ENCODE measurements around the gene USHBP1. TPM values are rescaled to one million over a fixed set of nuclear protein-coding genes. Genes with fewer than 3 reads are reported as not detected.

Gene USHBP1
- total and polyA plus RNA-seq, 2 of the 13 experiments (the other 11 are each of a cell fraction or from before 2014, with no cell fraction given): 0.15 to 1.5 TPM

- TF ChIP-seq HOXA3 (CRISPR knock-in tag; IDR thresholded peaks at IDR 0.05) (peak; percentile 22; the same call in 1 of the 2 replicates), NPAS2 (CRISPR knock-in tag; IDR thresholded peaks at IDR 0.05; ENCODE audit: borderline replicate concordance) (no peak), ZNF101 (CRISPR knock-in tag; IDR thresholded peaks at IDR 0.05; ENCODE audit: borderline replicate concordance, low read depth) (no peak), TFDP1 (CRISPR knock-in tag; IDR thresholded peaks at IDR 0.05; ENCODE audit: borderline replicate concordance) (no peak), CREM (IDR thresholded peaks at IDR 0.05) (no peak), CREM (CRISPR knock-in tag; IDR thresholded peaks at IDR 0.05) (no peak), SRSF1 (optimal IDR thresholded peaks at IDR 0.05; ENCODE audit: low read depth, low read length) (no peak), GABPB1 (CRISPR knock-in tag; IDR thresholded peaks at IDR 0.05) (peak; percentile 27; the same call in 1 of the 2 replicates), ZNF350 (CRISPR knock-in tag; IDR thresholded peaks at IDR 0.05; ENCODE audit: borderline replicate concordance, low read depth) (no peak), ZNF878 (CRISPR knock-in tag; IDR thresholded peaks at IDR 0.05) (no peak), ARID5B (CRISPR knock-in tag; IDR thresholded peaks at IDR 0.05) (no peak), ZFY (CRISPR knock-in tag; IDR thresholded peaks at IDR 0.05) (peak; percentile 22; the same call in 1 of the 2 replicates), TFAP4 (IDR thresholded peaks at IDR 0.05; ENCODE audit: borderline replicate concordance, low read depth) (no peak), NCOA5 (CRISPR knock-in tag; IDR thresholded peaks at IDR 0.05) (no peak), AGO2 (optimal IDR thresholded peaks at IDR 0.05; ENCODE audit: low read depth, low read length) (peak; percentile 53), NR2F6 (IDR thresholded peaks at IDR 0.05) (no peak), NR2F6 (CRISPR knock-in tag; IDR thresholded peaks at IDR 0.05) (peak; percentile 35; the same call in 1 of the 2 replicates), EP300 (IDR thresholded peaks at IDR 0.05; ENCODE audit: low read depth in 2 of 2, low read length in 2 of 2) (no peak), EP300 (CRISPR knock-in tag; IDR thresholded peaks at IDR 0.05; ENCODE audit: borderline replicate concordance) (0 out of 2 replicates have a peak, but pooled peaks have one; percentile 11), ARID2 (CRISPR knock-in tag; IDR thresholded peaks at IDR 0.05; ENCODE audit: borderline replicate concordance) (no peak), SALL1 (CRISPR knock-in tag; IDR thresholded peaks at IDR 0.05) (0 out of 2 replicates have a peak, but pooled peaks have one; percentile 24)
- TF ChIP-seq, protein P1, sequence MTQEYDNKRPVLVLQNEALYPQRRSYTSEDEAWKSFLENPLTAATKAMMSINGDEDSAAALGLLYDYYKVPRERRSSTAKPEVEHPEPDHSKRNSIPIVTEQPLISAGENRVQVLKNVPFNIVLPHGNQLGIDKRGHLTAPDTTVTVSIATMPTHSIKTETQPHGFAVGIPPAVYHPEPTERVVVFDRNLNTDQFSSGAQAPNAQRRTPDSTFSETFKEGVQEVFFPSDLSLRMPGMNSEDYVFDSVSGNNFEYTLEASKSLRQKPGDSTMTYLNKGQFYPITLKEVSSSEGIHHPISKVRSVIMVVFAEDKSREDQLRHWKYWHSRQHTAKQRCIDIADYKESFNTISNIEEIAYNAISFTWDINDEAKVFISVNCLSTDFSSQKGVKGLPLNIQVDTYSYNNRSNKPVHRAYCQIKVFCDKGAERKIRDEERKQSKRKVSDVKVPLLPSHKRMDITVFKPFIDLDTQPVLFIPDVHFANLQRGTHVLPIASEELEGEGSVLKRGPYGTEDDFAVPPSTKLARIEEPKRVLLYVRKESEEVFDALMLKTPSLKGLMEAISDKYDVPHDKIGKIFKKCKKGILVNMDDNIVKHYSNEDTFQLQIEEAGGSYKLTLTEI (CRISPR knock-in tag; conservative IDR thresholded peaks at IDR 0.05): no peak
- TF ChIP-seq, protein P2, sequence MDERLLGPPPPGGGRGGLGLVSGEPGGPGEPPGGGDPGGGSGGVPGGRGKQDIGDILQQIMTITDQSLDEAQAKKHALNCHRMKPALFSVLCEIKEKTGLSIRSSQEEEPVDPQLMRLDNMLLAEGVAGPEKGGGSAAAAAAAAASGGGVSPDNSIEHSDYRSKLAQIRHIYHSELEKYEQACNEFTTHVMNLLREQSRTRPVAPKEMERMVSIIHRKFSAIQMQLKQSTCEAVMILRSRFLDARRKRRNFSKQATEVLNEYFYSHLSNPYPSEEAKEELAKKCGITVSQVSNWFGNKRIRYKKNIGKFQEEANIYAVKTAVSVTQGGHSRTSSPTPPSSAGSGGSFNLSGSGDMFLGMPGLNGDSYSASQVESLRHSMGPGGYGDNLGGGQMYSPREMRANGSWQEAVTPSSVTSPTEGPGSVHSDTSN (CRISPR knock-in tag; IDR thresholded peaks at IDR 0.05): 0 out of 2 replicates have a peak, but pooled peaks have one; percentile 12
Observed at GRCh38 chr19:17220207-17220758, 44.3 kb downstream of the USHBP1 start (continued).

All from HepG2 (cell line).